CD4-positive, CD25-positive, alpha-beta regulatory T cell (primary cell): Measurements from ENCODE around the gene CARD9. TPM values are rescaled to one million over a fixed set of nuclear protein-coding genes. Genes with fewer than 3 reads are reported as not detected.

Experiments used
- ATAC-seq, 2 donors: fragments of 150-1000 bp; cut with Tn5 transposase; one replicate each; pipeline ENCODE4 v1.10.0; 2021; ENCODE audit warnings: low read depth in 2 of 2, moderate number of reproducible peaks in 2 of 2, moderate library complexity in 1 of 2
- DNase-seq, 3 donors: peaks; one replicate each; pipeline versions ENCODE4 v3.0.0 to v3.0.0-alpha.2; 2012 to 2022; ENCODE audit warnings: mixed read lengths in 1 of 3
- H3K27ac ChIP-seq: one replicate; pipeline ENCODE4 v1.7.0; 2013; ENCODE audit warnings: mild to moderate bottlenecking, low read length; ENCODE audit not compliant: insufficient read depth, poor library complexity, severe bottlenecking
- H3K27me3 ChIP-seq: one replicate; pipeline ENCODE4 v1.7.0; 2013; ENCODE audit warnings: low read length; ENCODE audit not compliant: control insufficient read depth, insufficient read depth
- H3K36me3 ChIP-seq: one replicate; pipeline ENCODE4 v1.7.0; 2013; ENCODE audit warnings: mild to moderate bottlenecking, low read length, moderate library complexity; ENCODE audit not compliant: control insufficient read depth, insufficient read depth
- H3K4me1 ChIP-seq: 2 replicates; pipeline ENCODE4 v1.7.0; 2013; ENCODE audit warnings: mild to moderate bottlenecking, low read length; ENCODE audit not compliant: insufficient read depth, control insufficient read depth, poor library complexity, severe bottlenecking
- H3K4me3 ChIP-seq: one replicate; pipeline ENCODE4 v1.7.0; 2013; ENCODE audit warnings: low read depth, mild to moderate bottlenecking, low read length, moderate library complexity
- H3K9me3 ChIP-seq, 2 experiments: 1 replicate in 1 of 2; 2 replicates in 1 of 2; pipeline ENCODE4 v1.7.0; 2013; ENCODE audit warnings: low read length in 2 of 2, mild to moderate bottlenecking in 1 of 2, moderate library complexity in 1 of 2; ENCODE audit not compliant: control insufficient read depth in 2 of 2
- H3K27ac Mint-ChIP-seq, 3 donors: one replicate each; pipeline ENCODE4 v1.8.0; 2020 to 2022; ENCODE audit warnings: mild to moderate bottlenecking in 3 of 3, mixed read lengths in 3 of 3, moderate library complexity in 2 of 3
- H3K27me3 Mint-ChIP-seq: one replicate; pipeline ENCODE4 v1.8.0; 2022; ENCODE audit warnings: mild to moderate bottlenecking, mixed read lengths
- H3K36me3 Mint-ChIP-seq: one replicate; pipeline ENCODE4 v1.8.0; 2020; ENCODE audit warnings: mixed read lengths
- H3K4me1 Mint-ChIP-seq, 4 donors: one replicate each; pipeline ENCODE4 v1.8.0; 2020 to 2022; ENCODE audit warnings: mixed read lengths in 4 of 4, mild to moderate bottlenecking in 1 of 4
- H3K4me3 Mint-ChIP-seq, 4 donors: one replicate each; pipeline ENCODE4 v1.8.0; 2020 to 2022; ENCODE audit warnings: mild to moderate bottlenecking in 4 of 4, mixed read lengths in 4 of 4, moderate library complexity in 3 of 4
- H3K9me3 Mint-ChIP-seq, 7 donors: one replicate each; pipeline ENCODE4 v1.8.0; 2020 to 2022; ENCODE audit warnings: mixed read lengths in 7 of 7, mild to moderate bottlenecking in 3 of 7, moderate library complexity in 2 of 7
- polyA plus RNA-seq, 4 donors: library from polyadenylated mRNA; unstranded; fragments of 300-500 nt; fragmentation: Illumina TruSeq; gene quantifications; one replicate each; pipeline ENCODE4 v1.2.3, GENCODE V29; 2021
- total RNA-seq: library from RNA; stranded (reverse); gene quantifications from one replicate; pipeline ENCODE4 v1.2.3, GENCODE V29; 2022

CARD9 gene
- total and polyA plus RNA-seq, 5 donors from 2014 or later, result 0.23 to 0.82 (median 0.35) TPM

DNA sequence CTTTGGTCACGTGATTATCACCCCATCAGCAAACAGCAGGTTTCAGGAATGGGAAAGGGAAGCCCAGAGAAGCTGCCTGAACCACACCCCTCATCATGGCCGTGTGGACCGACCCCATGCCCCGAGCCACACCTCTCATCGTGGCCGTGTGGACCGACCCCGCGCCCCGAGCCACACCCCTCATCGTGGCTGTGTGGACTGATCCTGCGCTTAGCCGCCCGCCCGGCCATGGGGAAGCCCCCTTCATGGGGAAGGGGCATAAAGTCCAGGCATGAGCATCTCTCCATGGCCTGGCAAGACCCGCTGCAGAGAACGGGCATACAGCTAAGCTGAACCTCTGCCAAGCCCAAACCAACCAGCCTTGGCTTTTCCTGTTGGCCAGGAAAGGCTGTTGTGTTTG is 20.1 kb upstream of the CARD9 start:
- Mint-ChIP-seq H3K27me3 (no peaks in the 10 kb centered on the region), H3K4me1 (peaks cover 0 to 11% (median 2%) of the 10 kb centered on the region in 4 donors), H3K4me3 (no peak overlapping the region), H3K27ac (no peak overlapping the region), H3K9me3 (no peaks in the 10 kb centered on the region), H3K36me3 (peaks cover 14% of the 10 kb centered on the region)
- Histone ChIP-seq H3K36me3 (peaks cover 56% of the 10 kb centered on the region), H3K4me3 (no peak overlapping the region), H3K27me3 (no peaks in the 10 kb centered on the region), H3K9me3 (no peaks in the 10 kb centered on the region), H3K4me1 (peaks cover 2% of the 10 kb centered on the region), H3K27ac (no peak overlapping the region)
- no peak for ATAC-seq
- no peak for DNase-seq

DNA sequence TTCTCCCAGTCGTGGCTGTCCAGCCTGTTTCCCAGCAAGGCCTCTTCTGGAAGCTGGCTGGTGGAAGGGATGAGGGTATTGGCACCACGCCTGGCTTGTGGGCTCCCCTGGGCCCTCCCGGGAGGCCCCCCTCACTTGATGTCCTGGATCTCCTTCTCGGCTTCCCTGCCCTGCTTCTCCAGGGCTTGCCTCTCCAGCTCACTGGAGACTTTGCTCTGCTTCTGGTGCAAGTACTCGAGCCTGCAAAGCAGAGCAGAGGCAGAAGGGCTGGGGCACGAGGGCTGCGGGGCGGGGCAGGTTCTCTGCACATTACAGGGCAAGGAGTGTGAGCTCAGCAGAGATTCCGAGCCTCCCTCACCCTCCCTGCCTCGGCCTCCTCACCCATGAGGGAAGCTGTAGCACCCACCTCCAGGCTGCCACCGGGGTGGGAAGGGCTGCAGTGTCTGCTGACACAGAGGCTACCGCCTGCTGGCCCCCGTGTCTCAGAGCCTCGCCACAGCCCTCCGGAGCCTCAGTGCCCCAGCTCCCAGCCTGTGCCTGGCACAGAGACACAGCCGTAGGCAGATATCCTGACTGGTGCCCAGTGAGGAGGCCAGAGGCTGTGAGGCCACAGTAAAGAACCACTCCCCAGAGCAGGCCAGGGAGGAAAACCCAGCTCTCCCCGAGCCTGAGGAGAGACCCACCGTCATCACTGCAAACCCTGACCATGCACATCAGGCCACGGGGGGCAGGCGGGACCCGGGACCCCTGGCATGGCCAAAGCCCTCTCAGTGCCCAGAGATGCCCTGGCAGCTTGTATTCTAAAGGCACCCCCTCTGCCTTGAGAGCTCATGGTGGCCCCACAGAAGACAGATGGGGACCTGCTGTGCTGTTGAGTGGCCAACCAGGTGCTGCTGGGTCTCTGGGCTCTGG is 19.3 kb upstream of the CARD9 start:
- ATAC-seq (no peak), DNase-seq (no peak)
- Mint-ChIP-seq H3K27me3 (no peaks in the 10 kb centered on the region), H3K27ac (no peak overlapping the region), H3K36me3 (peaks cover 16% of the 10 kb centered on the region), H3K9me3 (no peaks in the 10 kb centered on the region), H3K4me1 (peaks cover 0 to 5% (median 2%) of the 10 kb centered on the region in 4 donors), H3K4me3 (no peak overlapping the region)
- Histone ChIP-seq H3K27ac (no peak overlapping the region), H3K4me3 (no peak overlapping the region), H3K36me3 (peaks cover 58% of the 10 kb centered on the region), H3K4me1 (no peaks in the 10 kb centered on the region), H3K9me3 (no peaks in the 10 kb centered on the region), H3K27me3 (no peaks in the 10 kb centered on the region)

DNA sequence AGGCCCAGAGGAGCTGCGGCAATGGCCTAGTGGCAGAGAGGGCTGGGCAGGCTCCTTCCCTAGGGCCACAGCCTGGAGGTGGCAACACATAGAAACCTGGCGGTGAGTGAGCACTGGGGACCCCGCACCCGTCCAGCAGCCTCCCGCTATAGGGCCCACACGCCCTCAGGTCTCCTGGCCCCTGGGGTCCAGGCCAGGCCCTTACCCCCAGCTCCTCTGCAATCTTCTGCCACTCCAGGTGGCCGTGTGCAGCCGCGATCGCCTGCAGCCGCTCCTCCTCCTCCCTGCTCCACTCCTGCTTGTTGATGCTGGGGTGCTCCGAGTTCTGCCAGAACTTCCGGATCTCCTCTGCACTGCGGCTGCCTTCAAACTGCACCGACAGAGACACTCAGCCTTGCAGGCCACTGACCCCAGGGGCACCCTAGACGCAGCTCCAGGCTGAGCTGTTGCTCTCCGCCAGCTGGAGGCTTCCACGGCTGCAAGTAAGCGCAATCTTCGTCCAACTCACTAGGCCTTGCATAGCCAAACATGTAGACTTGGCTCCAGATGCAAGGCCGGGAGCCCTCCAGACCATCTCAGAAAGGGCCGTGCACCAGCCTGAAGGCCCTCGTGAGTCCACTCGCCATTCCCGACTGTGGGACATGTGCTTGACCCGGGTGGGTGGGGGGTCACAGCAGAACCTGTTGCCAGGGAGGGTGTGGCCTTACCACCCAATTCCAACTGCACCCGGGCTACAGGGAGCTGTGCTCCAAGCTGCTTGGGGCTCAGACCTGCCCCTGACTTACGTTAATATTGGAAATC is 18.5 kb upstream of the CARD9 start:
- Mint-ChIP-seq H3K36me3 (peaks cover 21% of the 10 kb centered on the region), H3K27me3 (no peaks in the 10 kb centered on the region), H3K4me3 (peak overlapping the region in 1 of 4 donors; percentile 74), H3K4me1 (peaks cover 0 to 4% (median 2%) of the 10 kb centered on the region in 4 donors), H3K27ac (no peak overlapping the region), H3K9me3 (no peaks in the 10 kb centered on the region)
- Histone ChIP-seq H3K27me3 (no peaks in the 10 kb centered on the region), H3K4me3 (no peak overlapping the region), H3K27ac (no peak overlapping the region), H3K9me3 (no peaks in the 10 kb centered on the region), H3K36me3 (peaks cover 60% of the 10 kb centered on the region), H3K4me1 (no peaks in the 10 kb centered on the region)
- DNase-seq, result no peak
- no peak for ATAC-seq

DNA sequence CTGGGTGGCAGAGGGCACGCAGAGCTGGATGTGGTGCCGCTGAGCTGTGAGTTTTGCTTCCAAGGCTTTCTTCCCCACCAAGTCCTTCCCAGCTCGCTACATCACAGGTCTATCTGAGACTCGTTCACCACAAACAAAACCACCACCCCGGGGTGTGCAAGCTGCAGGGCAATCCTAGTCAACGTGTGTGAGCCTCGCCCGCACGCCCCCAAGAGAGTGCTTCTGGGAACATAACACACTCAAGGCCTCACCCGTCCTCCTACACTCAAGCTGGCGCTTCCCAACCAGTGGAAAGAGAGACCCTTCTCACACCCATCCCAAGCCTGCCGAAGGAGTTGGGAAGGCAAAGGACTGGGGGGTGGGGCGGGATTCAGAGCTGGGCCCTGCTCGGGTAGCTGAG is 15.9 kb upstream of the CARD9 start:
- DNase-seq, result no peak
- no peak for ATAC-seq
- peaks cover 16% of the 10 kb centered on the region for H3K4me1 ChIP-seq
- Mint-ChIP-seq H3K9me3 (no peaks in the 10 kb centered on the region), H3K36me3 (peaks cover 34% of the 10 kb centered on the region), H3K27me3 (no peaks in the 10 kb centered on the region), H3K4me1 (peaks cover 4 to 22% (median 16%) of the 10 kb centered on the region in 4 donors), H3K27ac (no peak overlapping the region), H3K4me3 (no peak overlapping the region)
- no peak overlapping the region for H3K27ac ChIP-seq
- no peak overlapping the region for H3K4me3 ChIP-seq
- H3K9me3 ChIP-seq, result no peaks in the 10 kb centered on the region
- H3K27me3 ChIP-seq, result no peaks in the 10 kb centered on the region
- peaks cover 41% of the 10 kb centered on the region for H3K36me3 ChIP-seq

DNA sequence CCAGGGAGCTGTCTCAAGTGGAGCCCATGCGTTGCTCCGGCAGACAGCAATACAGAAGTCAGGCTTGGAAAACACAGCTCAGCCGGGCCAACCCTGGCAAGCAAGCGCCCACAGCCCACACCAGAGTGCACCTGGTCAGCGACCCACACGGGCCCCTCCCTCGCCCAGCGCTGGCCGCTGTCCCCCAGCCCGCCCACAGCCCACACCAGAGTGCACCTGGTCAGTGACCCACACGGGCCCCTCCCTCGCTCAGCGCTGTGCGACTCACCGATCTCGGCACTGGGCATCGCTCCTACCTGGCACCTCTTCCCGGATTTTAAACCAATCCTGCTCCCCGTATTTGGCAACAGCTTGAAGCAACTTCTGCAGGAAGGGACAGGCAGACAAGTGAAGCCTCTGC is 13.7 kb upstream of the CARD9 start:
- Histone ChIP-seq H3K27me3 (no peaks in the 10 kb centered on the region), H3K9me3 (no peaks in the 10 kb centered on the region), H3K4me1 (peaks cover 18% of the 10 kb centered on the region), H3K27ac (no peak overlapping the region), H3K36me3 (peaks cover 40% of the 10 kb centered on the region), H3K4me3 (no peak overlapping the region)
- Mint-ChIP-seq H3K4me3 (no peak overlapping the region), H3K27me3 (no peaks in the 10 kb centered on the region), H3K4me1 (peaks cover 4 to 25% (median 18%) of the 10 kb centered on the region in 4 donors), H3K36me3 (peaks cover 39% of the 10 kb centered on the region), H3K27ac (no peak overlapping the region), H3K9me3 (no peaks in the 10 kb centered on the region)
- no peak for DNase-seq
- no peak for ATAC-seq

DNA sequence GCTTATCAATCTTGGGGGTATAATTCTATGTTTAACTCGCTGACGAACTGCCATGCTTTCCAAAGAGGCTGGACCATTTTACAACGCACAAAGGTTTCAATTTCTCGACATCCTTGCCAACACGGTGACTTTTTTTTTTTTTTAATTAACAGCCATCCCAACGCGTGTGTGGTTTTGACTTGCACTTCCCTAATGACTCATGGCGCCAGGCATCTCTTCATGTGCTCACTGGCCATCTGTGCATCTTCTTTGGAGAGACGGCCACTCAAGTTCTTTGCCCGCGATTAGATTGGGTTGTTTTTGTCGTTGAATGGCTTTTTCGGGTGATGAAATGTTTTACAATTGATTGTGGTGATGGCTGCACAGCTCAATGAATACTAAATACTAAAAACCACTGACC is 12.5 kb upstream of the CARD9 start:
- Mint-ChIP-seq H3K9me3 (no peaks in the 10 kb centered on the region), H3K27me3 (no peaks in the 10 kb centered on the region), H3K36me3 (peaks cover 31% of the 10 kb centered on the region), H3K27ac (peak overlapping the region in 1 of 3 donors; percentile 6), H3K4me1 (peaks cover 4 to 22% (median 17%) of the 10 kb centered on the region in 4 donors), H3K4me3 (peak overlapping the region in 1 of 4 donors; percentile 9)
- H3K27me3 ChIP-seq, result no peaks in the 10 kb centered on the region
- no peak overlapping the region for H3K4me3 ChIP-seq
- peaks cover 18% of the 10 kb centered on the region for H3K4me1 ChIP-seq
- no peak overlapping the region for H3K27ac ChIP-seq
- no peak for ATAC-seq
- H3K36me3 ChIP-seq, result peaks cover 28% of the 10 kb centered on the region
- H3K9me3 ChIP-seq, result no peaks in the 10 kb centered on the region
- no peak for DNase-seq

DNA sequence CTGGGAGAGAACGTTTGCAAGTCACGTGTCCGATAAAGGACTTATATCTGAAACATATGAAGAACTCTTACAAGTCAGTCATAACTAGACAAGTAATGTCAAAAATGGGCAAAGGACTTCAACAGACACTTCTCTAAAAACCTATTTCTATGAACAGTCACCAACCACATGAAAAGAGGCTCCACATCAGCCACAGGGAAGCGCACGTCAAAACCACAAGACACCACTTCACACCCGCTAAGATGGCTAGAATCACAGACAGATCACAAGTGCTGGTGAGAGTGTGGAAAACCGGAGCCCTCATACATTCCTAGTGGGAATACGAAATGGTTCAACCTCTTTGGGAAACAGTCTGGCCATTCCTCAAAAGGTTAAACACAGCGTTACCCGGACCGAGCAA is 11.5 kb upstream of the CARD9 start:
- H3K36me3 ChIP-seq, result peaks cover 26% of the 10 kb centered on the region
- peak; percentile 79 to 83 for ATAC-seq
- no peaks in the 10 kb centered on the region for H3K9me3 Mint-ChIP-seq
- H3K27ac Mint-ChIP-seq, result peak overlapping the region in 2 of 3 donors; percentile 6 to 67
- no peak overlapping the region for H3K27ac ChIP-seq
- peaks cover 30% of the 10 kb centered on the region for H3K36me3 Mint-ChIP-seq
- peaks cover 4 to 22% (median 17%) of the 10 kb centered on the region in 4 donors for H3K4me1 Mint-ChIP-seq
- no peaks in the 10 kb centered on the region for H3K27me3 ChIP-seq
- no peaks in the 10 kb centered on the region for H3K27me3 Mint-ChIP-seq
- DNase-seq, result peak in 2 of 3 donors; percentile 55 to 84
- H3K9me3 ChIP-seq, result no peaks in the 10 kb centered on the region
- peak overlapping the region in 3 of 4 donors; percentile 7 to 76 (median 51) for H3K4me3 Mint-ChIP-seq
- peak overlapping the region; percentile 48 for H3K4me3 ChIP-seq
- peaks cover 18% of the 10 kb centered on the region for H3K4me1 ChIP-seq
